GM20000 (cell line): ENCODE results near the gene LIPC.

Source experiments
- DNase-seq: peaks from one replicate; pipeline ENCODE4 v3.0.0; 2012; ENCODE audit warnings: low spot score
- CTCF ChIP-seq: IDR thresholded peaks from 2 replicates; pipeline ENCODE4 v1.5.1; 2012; ENCODE audit warnings: mild to moderate bottlenecking, control low read depth; ENCODE audit errors: extremely low read depth, missing control alignments

Gene LIPC

GRCh38 chr15:58513008-58513407 is 81.2 kb downstream of the LIPC start:
- no peak for DNase-seq
- TF ChIP-seq CTCF: no peak

GRCh38 chr15:58513726-58514336 is 82.0 kb downstream of the LIPC start:
- no peak for TF ChIP-seq CTCF
- no peak for DNase-seq

GRCh38 chr15:58515807-58516206 is 84.0 kb downstream of the LIPC start:
- DNase-seq: peak; percentile 48
- no peak for TF ChIP-seq CTCF

- DNase-seq: no peak
Measured at GRCh38 chr15:58517252-58517681, 85.5 kb downstream of the LIPC start.

GRCh38 chr15:58517682-58518525 is 86.1 kb downstream of the LIPC start:
- peak; percentile 65 for DNase-seq
- no peak for TF ChIP-seq CTCF

More at GRCh38 chr15:58517252-58517681, 85.5 kb downstream of the LIPC start:
- no peak for TF ChIP-seq CTCF

GRCh38 chr15:58518626-58519025 is 86.8 kb downstream of the LIPC start:
- no peak for TF ChIP-seq CTCF
- DNase-seq: no peak

GRCh38 chr15:58519516-58519915 is 87.7 kb downstream of the LIPC start:
- TF ChIP-seq CTCF: no peak
- no peak for DNase-seq
